ENCODE measurements around the gene CRIP1.

DNA sequence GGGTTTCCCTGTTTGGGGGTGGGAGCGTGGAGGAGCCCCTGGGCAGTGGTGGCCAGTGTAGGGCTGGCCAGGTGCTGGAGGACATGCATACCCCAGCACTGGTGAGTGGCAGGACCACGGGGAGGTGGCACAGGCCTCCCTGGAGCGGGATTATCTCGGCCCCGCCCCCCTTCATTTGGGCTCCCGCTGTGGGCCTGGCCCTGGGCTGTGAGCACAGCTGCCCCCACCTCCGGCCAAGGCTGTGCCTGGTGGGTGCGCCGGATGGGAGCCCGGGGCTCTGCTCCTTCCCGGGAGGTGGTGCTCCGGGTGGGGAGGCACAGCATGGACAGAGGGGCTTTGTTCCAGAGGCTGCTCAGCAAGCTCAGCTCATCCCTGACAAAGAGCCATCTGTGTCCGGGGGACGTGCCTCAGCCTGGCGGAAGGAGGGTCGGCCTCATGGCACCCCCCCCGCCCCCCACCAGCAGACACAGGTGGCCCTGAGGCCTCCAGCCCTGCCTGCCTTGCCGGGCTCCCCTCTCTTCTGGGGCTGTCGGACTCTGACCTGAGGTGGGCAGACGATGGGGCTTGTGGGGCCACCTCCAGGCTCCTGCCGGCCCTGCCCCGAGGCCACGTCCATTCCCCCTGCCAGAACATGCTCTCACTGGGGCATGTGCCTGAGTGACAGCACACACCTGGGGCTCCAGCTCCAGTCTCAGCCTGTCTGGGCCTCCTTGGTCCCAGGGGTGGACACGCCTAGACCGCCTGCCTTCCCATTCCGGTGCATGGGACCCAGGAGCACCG is 12.8 kb downstream of the CRIP1 start:
- TF ChIP-seq, protein P1, sequence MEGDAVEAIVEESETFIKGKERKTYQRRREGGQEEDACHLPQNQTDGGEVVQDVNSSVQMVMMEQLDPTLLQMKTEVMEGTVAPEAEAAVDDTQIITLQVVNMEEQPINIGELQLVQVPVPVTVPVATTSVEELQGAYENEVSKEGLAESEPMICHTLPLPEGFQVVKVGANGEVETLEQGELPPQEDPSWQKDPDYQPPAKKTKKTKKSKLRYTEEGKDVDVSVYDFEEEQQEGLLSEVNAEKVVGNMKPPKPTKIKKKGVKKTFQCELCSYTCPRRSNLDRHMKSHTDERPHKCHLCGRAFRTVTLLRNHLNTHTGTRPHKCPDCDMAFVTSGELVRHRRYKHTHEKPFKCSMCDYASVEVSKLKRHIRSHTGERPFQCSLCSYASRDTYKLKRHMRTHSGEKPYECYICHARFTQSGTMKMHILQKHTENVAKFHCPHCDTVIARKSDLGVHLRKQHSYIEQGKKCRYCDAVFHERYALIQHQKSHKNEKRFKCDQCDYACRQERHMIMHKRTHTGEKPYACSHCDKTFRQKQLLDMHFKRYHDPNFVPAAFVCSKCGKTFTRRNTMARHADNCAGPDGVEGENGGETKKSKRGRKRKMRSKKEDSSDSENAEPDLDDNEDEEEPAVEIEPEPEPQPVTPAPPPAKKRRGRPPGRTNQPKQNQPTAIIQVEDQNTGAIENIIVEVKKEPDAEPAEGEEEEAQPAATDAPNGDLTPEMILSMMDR (optimal IDR thresholded peaks at IDR 0.05 in 1 of 3, IDR thresholded peaks at IDR 0.05 in 1 of 3, conservative IDR thresholded peaks at IDR 0.05 in 1 of 3; ENCODE audit: extremely low read depth in 1 of 3, insufficient read depth in 2 of 3, low read length in 3 of 3): no peak
- no peak for TF ChIP-seq EZH2 (IDR thresholded peaks at IDR 0.05; ENCODE audit: low read length)

Measured in keratinocyte (primary cell).